Esophagus muscularis mucosa (tissue), 3 donors: Measurements from ENCODE around the gene CNR1.
"Not testable (repeated sequence)": the region's sequence is repeated elsewhere in the genome, so short reads cannot be mapped to it uniquely, and the experiment has no call there.

Experiments
- POLR2A ChIP-seq: fragments of 450-650 bp; IDR thresholded peaks from one replicate; pipeline ENCODE4 v1.6.1; 2017; ENCODE audit warnings: antibody characterized with exemption, moderate library complexity, mild to moderate bottlenecking, low read depth
- POLR2AphosphoS5 ChIP-seq, 2 donors: sonication (generic); formaldehyde crosslinking; IDR thresholded peaks; one replicate each; pipeline ENCODE4 v1.6.1; 2017; ENCODE audit warnings: antibody characterized with exemption in 2 of 2
- TF ChIP-seq, protein P1 (sequence below), 3 experiments: fragments of 200-600 bp in 2 of 3; fragments of 450-650 bp in 1 of 3; sonication (generic) in 2 of 3; IDR thresholded peaks; one replicate each; pipeline ENCODE4 v1.5.1; 2017 to 2019; ENCODE audit warnings: antibody characterized with exemption in 3 of 3, mild to moderate bottlenecking in 2 of 3, moderate library complexity in 1 of 3

DNA sequence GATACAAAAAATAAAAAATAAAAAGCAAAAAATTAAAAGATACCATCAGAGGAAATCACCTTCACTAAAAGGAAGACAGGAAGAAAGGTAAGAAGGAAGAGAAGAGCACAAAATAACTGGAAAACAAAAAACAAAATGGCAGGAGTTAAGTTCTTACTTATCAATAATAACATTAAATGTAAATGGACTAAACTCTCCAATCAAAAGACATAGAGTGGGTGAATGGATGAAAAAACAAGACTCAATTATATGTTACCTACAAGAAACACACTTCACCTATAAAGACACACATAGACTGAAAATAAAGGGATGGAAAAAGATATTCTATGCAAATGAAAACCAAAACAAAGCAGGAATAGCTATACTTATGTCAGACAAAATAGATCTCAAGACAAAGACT lies 35.6 kb upstream of the CNR1 start:
- TF ChIP-seq, protein P1, sequence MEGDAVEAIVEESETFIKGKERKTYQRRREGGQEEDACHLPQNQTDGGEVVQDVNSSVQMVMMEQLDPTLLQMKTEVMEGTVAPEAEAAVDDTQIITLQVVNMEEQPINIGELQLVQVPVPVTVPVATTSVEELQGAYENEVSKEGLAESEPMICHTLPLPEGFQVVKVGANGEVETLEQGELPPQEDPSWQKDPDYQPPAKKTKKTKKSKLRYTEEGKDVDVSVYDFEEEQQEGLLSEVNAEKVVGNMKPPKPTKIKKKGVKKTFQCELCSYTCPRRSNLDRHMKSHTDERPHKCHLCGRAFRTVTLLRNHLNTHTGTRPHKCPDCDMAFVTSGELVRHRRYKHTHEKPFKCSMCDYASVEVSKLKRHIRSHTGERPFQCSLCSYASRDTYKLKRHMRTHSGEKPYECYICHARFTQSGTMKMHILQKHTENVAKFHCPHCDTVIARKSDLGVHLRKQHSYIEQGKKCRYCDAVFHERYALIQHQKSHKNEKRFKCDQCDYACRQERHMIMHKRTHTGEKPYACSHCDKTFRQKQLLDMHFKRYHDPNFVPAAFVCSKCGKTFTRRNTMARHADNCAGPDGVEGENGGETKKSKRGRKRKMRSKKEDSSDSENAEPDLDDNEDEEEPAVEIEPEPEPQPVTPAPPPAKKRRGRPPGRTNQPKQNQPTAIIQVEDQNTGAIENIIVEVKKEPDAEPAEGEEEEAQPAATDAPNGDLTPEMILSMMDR (IDR thresholded peaks at IDR 0.05) = not testable (repeated sequence)
- TF ChIP-seq POLR2A; POLR2AphosphoS5 (IDR thresholded peaks at IDR 0.05): not testable (repeated sequence)
